Measurements from ENCODE around the gene COL26A1.

COL26A1 gene

GRCh38 chr7:101370836-101371235 is 8.2 kb downstream of the COL26A1 start:
- DNase-seq (ENCODE audit: low read depth in 2 of 3, low spot score in 1 of 3), result no peak

- DNase-seq (ENCODE audit: low read depth in 2 of 3, low spot score in 1 of 3), result no peak
These were observed 11.3 kb downstream of the COL26A1 start for GRCh38 chr7:101373812-101374614.

- no peak for DNase-seq (ENCODE audit: low read depth in 2 of 3, low spot score in 1 of 3)
These were observed 12.3 kb downstream of the COL26A1 start for GRCh38 chr7:101374990-101375389.

- DNase-seq (ENCODE audit: low read depth in 2 of 3, low spot score in 1 of 3), result no peak
These were observed 13.9 kb downstream of the COL26A1 start for GRCh38 chr7:101376601-101377000.

- no peak for DNase-seq (ENCODE audit: low read depth in 2 of 3, low spot score in 1 of 3)
These were observed 14.6 kb downstream of the COL26A1 start for GRCh38 chr7:101377189-101377736.

GRCh38 chr7:101378751-101379174 is 16.1 kb downstream of the COL26A1 start:
- no peak for DNase-seq (ENCODE audit: low read depth in 2 of 3, low spot score in 1 of 3)

- no peak for DNase-seq (ENCODE audit: low read depth in 2 of 3, low spot score in 1 of 3)
These were observed 16.6 kb downstream of the COL26A1 start for GRCh38 chr7:101379302-101379701.

GRCh38 chr7:101381549-101382111 is 19.0 kb downstream of the COL26A1 start:
- DNase-seq (ENCODE audit: low read depth in 2 of 3, low spot score in 1 of 3), result no peak

- no peak for DNase-seq (ENCODE audit: low read depth in 2 of 3, low spot score in 1 of 3)
These were observed 20.3 kb downstream of the COL26A1 start for GRCh38 chr7:101382937-101383336.

GRCh38 chr7:101386177-101386557 is 23.5 kb downstream of the COL26A1 start:
- DNase-seq (ENCODE audit: low read depth in 2 of 3, low spot score in 1 of 3), result no peak

GRCh38 chr7:101386558-101387231 is 24.0 kb downstream of the COL26A1 start:
- no peak for DNase-seq (ENCODE audit: low read depth in 2 of 3, low spot score in 1 of 3)

GRCh38 chr7:101390901-101391301 is 28.2 kb downstream of the COL26A1 start:
- DNase-seq (ENCODE audit: low read depth in 2 of 3, low spot score in 1 of 3), result no peak

GRCh38 chr7:101391991-101392390 is 29.3 kb downstream of the COL26A1 start:
- no peak for DNase-seq (ENCODE audit: low read depth in 2 of 3, low spot score in 1 of 3)

- DNase-seq (ENCODE audit: low read depth in 2 of 3, low spot score in 1 of 3), result no peak
These were observed 31.2 kb downstream of the COL26A1 start for GRCh38 chr7:101393865-101394264.

- DNase-seq (ENCODE audit: low read depth in 2 of 3, low spot score in 1 of 3), result no peak
These were observed 32.7 kb downstream of the COL26A1 start for GRCh38 chr7:101395376-101395775.

- no peak for DNase-seq (ENCODE audit: low read depth in 2 of 3, low spot score in 1 of 3)
These were observed 34.6 kb downstream of the COL26A1 start for GRCh38 chr7:101397243-101397642.

- no peak for DNase-seq (ENCODE audit: low read depth in 2 of 3, low spot score in 1 of 3)
These were observed 35.2 kb downstream of the COL26A1 start for GRCh38 chr7:101397770-101398324.

GRCh38 chr7:101398396-101399289 is 36.0 kb downstream of the COL26A1 start:
- no peak for DNase-seq (ENCODE audit: low read depth in 2 of 3, low spot score in 1 of 3)

- DNase-seq (ENCODE audit: low read depth in 2 of 3, low spot score in 1 of 3), result no peak
These were observed 37.1 kb downstream of the COL26A1 start for GRCh38 chr7:101399759-101400158.

- DNase-seq (ENCODE audit: low read depth in 2 of 3, low spot score in 1 of 3), result no peak
These were observed 38.1 kb downstream of the COL26A1 start for GRCh38 chr7:101400751-101401150.
